LNCaP clone FGC (cell line): Measurements from ENCODE around the gene YY1.

Source experiments
- DNase-seq: peaks from one replicate; pipeline ENCODE4 v3.0.0-alpha.2; 2011; ENCODE audit warnings: low read depth
- H3K4me3 ChIP-seq: 2 replicates; pipeline ENCODE4 v1.5.1; 2011; ENCODE audit warnings: mild to moderate bottlenecking, low read depth, low read length, control low read depth
- CTCF ChIP-seq: IDR thresholded peaks from 2 replicates; pipeline ENCODE4 v1.5.1; 2012; ENCODE audit warnings: mild to moderate bottlenecking; ENCODE audit not compliant: control insufficient read depth, insufficient read depth; ENCODE audit errors: extremely low read depth

The YY1 gene

GRCh38 chr14:100268591-100269207 is 29.8 kb downstream of the YY1 start:
- no peak overlapping the region for H3K4me3 ChIP-seq
- DNase-seq = no peak
- no peak for TF ChIP-seq CTCF

GRCh38 chr14:100271247-100271939 is 32.4 kb downstream of the YY1 start:
- peak; percentile 94 for DNase-seq
- peak; percentile 72 for TF ChIP-seq CTCF
- H3K4me3 ChIP-seq = peak overlapping the region; percentile 21; the same call in 1 of the 2 replicates

GRCh38 chr14:100274250-100274649 is 35.3 kb downstream of the YY1 start:
- H3K4me3 ChIP-seq = no peak overlapping the region
- no peak for DNase-seq
- no peak for TF ChIP-seq CTCF

- DNase-seq = no peak
- TF ChIP-seq CTCF = no peak
- no peak overlapping the region for H3K4me3 ChIP-seq
Measured at GRCh38 chr14:100275214-100275613, 36.3 kb downstream of the YY1 start.

GRCh38 chr14:100278702-100279101 is 39.8 kb downstream of the YY1 start:
- TF ChIP-seq CTCF = 0 out of 2 replicates have a peak, but pooled peaks have one; percentile 8
- no peak for DNase-seq
- no peak overlapping the region for H3K4me3 ChIP-seq

- no peak for TF ChIP-seq CTCF
- no peak overlapping the region for H3K4me3 ChIP-seq
- no peak for DNase-seq
Measured at GRCh38 chr14:100279133-100279532, 40.2 kb downstream of the YY1 start.
